Measurements from ENCODE around the gene MINK1.
"Not testable (repeated sequence)": the region's sequence is repeated elsewhere in the genome, so short reads cannot be mapped to it uniquely, and the experiment has no call there.

MINK1 gene

GRCh38 chr17:4903051-4903818, 70.1 kb downstream of the MINK1 start, which contains the start of gene CHRNE:
Gene CHRNE (minus strand): TSS chr17:4903098. CDS start chr17:4903063, 35 bp downstream.
- H3K4me1 ChIP-seq (ENCODE audit: insufficient read depth, poor library complexity, severe bottlenecking): peaks cover 4% of the 10 kb centered on the region
- peak within 1 kb of the TSS; percentile 9 for H3K27ac ChIP-seq (ENCODE audit: poor library complexity, severe bottlenecking)
- no peak within 1 kb of the TSS for H3K4me3 ChIP-seq (ENCODE audit: severe bottlenecking)
- H3K9me3 ChIP-seq (ENCODE audit: severe bottlenecking): no peaks in the 10 kb centered on the region
- H3K27me3 ChIP-seq (ENCODE audit: insufficient read depth, poor library complexity, severe bottlenecking): no peaks in the 10 kb centered on the region
- TF ChIP-seq, protein P1, sequence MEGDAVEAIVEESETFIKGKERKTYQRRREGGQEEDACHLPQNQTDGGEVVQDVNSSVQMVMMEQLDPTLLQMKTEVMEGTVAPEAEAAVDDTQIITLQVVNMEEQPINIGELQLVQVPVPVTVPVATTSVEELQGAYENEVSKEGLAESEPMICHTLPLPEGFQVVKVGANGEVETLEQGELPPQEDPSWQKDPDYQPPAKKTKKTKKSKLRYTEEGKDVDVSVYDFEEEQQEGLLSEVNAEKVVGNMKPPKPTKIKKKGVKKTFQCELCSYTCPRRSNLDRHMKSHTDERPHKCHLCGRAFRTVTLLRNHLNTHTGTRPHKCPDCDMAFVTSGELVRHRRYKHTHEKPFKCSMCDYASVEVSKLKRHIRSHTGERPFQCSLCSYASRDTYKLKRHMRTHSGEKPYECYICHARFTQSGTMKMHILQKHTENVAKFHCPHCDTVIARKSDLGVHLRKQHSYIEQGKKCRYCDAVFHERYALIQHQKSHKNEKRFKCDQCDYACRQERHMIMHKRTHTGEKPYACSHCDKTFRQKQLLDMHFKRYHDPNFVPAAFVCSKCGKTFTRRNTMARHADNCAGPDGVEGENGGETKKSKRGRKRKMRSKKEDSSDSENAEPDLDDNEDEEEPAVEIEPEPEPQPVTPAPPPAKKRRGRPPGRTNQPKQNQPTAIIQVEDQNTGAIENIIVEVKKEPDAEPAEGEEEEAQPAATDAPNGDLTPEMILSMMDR (IDR thresholded peaks at IDR 0.05; ENCODE audit: poor library complexity, severe bottlenecking): peak; percentile 92
- H3K36me3 ChIP-seq (ENCODE audit: low read depth): 0 out of 2 replicates have a peak, but pooled peaks cover 2% of the 10 kb centered on the region
- DNase-seq (ENCODE audit: low spot score) (peak; percentile 84), ATAC-seq (ENCODE audit: low read depth) (peak; percentile 55)

DNA sequence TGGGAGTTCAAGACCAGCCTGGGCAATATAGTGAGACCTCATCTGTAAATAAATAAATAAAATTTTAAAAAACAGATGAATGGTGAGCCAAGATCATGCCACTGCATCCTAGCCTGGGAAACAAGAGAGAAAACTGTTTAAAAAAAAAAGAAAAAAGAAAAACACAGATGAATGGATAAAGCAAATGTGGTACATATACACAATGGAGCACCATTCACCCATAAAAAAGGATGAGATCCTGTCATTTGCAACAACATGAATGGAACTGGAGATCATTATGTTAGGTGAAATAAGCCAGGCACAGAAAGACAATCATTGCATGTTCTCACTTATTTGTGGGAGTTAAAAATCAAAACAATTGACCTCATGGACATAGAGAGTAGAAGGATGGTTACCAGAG, 73.5 kb downstream of the MINK1 start:
- H3K9me3 ChIP-seq (ENCODE audit: severe bottlenecking); H3K27me3 ChIP-seq (ENCODE audit: insufficient read depth, poor library complexity, severe bottlenecking); ATAC-seq (ENCODE audit: low read depth); DNase-seq (ENCODE audit: low spot score); H3K36me3 ChIP-seq (ENCODE audit: low read depth); H3K4me3 ChIP-seq (ENCODE audit: severe bottlenecking); H3K27ac ChIP-seq (ENCODE audit: poor library complexity, severe bottlenecking): not testable (repeated sequence)
- peaks cover 20% of the 10 kb centered on the region for H3K4me1 ChIP-seq (ENCODE audit: insufficient read depth, poor library complexity, severe bottlenecking)

- Histone ChIP-seq H3K27me3 (ENCODE audit: insufficient read depth, poor library complexity, severe bottlenecking) (no peaks in the 10 kb centered on the region), H3K27ac (ENCODE audit: poor library complexity, severe bottlenecking) (peak overlapping the region; percentile 78), H3K4me1 (ENCODE audit: insufficient read depth, poor library complexity, severe bottlenecking) (peaks cover 17% of the 10 kb centered on the region), H3K4me3 (ENCODE audit: severe bottlenecking) (no peak overlapping the region), H3K9me3 (ENCODE audit: severe bottlenecking) (no peaks in the 10 kb centered on the region), H3K36me3 (ENCODE audit: low read depth) (no peaks in the 10 kb centered on the region)
- ATAC-seq (ENCODE audit: low read depth): peak; percentile 61
- DNase-seq (ENCODE audit: low spot score): peak; percentile 70
- TF ChIP-seq, protein P1 (IDR thresholded peaks at IDR 0.05; ENCODE audit: poor library complexity, severe bottlenecking): no peak
Observed at GRCh38 chr17:4908301-4908700, 75.2 kb downstream of the MINK1 start.

DNA sequence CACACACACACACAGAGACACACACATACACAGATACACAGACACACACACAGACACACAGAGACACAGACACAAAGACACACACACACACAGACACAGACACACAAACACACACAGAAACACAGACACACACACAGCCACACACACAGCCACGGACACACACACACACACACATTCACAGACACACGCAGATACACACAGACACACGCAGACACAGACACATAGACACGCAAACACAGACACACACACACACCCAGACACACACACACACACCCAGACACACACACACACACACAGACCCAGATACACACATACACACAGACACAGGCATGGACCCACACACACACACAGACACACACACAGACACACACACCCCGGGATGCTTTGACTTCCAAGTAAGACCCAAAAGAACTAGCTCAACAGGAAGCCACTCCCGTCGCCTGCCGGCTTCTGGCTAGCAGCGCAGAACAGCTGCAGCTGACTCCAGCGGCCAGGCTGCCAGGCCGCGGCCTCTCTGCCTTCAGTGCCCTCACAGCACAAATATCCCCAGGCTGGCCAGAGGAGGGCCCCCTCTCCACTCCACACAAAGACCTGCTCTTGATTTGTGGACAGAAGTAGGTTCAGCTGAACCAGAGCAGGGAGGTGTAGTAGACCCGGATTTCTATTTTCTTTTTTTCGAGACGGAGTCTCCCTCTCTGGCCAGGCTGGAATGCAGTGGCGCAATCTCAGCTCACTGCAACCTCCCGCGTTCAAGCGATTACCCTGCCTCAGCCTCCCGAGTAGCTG, 75.8 kb downstream of the MINK1 start:
- H3K9me3 ChIP-seq (ENCODE audit: severe bottlenecking): no peaks in the 10 kb centered on the region
- DNase-seq (ENCODE audit: low spot score): peak; percentile 78
- peaks cover 16% of the 10 kb centered on the region for H3K4me1 ChIP-seq (ENCODE audit: insufficient read depth, poor library complexity, severe bottlenecking)
- peak; percentile 84 for ATAC-seq (ENCODE audit: low read depth)
- no peak overlapping the region for H3K4me3 ChIP-seq (ENCODE audit: severe bottlenecking)
- H3K36me3 ChIP-seq (ENCODE audit: low read depth): no peaks in the 10 kb centered on the region
- H3K27ac ChIP-seq (ENCODE audit: poor library complexity, severe bottlenecking): peak overlapping the region; percentile 78
- H3K27me3 ChIP-seq (ENCODE audit: insufficient read depth, poor library complexity, severe bottlenecking): no peaks in the 10 kb centered on the region
- TF ChIP-seq, protein P1 (IDR thresholded peaks at IDR 0.05; ENCODE audit: poor library complexity, severe bottlenecking): peak; percentile 87

DNA sequence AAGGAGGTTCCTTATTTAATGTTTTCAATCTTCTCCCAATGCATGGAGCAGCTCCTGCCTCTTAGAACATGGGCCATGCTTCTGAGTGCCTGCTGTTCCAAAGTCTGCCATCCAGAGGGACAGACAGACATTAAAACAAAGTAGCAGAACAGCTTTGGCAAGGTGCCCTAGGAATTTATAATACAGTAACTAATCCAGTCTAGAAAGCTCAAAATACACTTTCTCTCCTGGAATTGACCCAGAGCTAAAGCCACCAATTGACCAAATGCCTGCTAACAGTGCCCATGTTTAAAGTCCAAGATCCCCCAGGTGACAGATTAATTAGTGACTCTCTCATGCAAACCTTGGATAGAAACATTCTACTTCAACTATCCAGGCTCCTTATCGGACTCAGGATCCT, 80.9 kb downstream of the MINK1 start:
- H3K27ac ChIP-seq (ENCODE audit: poor library complexity, severe bottlenecking): no peak overlapping the region
- H3K4me1 ChIP-seq (ENCODE audit: insufficient read depth, poor library complexity, severe bottlenecking): peaks cover 9% of the 10 kb centered on the region
- no peaks in the 10 kb centered on the region for H3K9me3 ChIP-seq (ENCODE audit: severe bottlenecking)
- no peak for ATAC-seq (ENCODE audit: low read depth)
- H3K27me3 ChIP-seq (ENCODE audit: insufficient read depth, poor library complexity, severe bottlenecking): no peaks in the 10 kb centered on the region
- H3K36me3 ChIP-seq (ENCODE audit: low read depth): no peaks in the 10 kb centered on the region
- H3K4me3 ChIP-seq (ENCODE audit: severe bottlenecking): no peak overlapping the region
- no peak for DNase-seq (ENCODE audit: low spot score)
- TF ChIP-seq, protein P1 (IDR thresholded peaks at IDR 0.05; ENCODE audit: poor library complexity, severe bottlenecking): no peak

- not testable (repeated sequence) for ATAC-seq (ENCODE audit: low read depth); H3K9me3 ChIP-seq (ENCODE audit: severe bottlenecking); H3K36me3 ChIP-seq (ENCODE audit: low read depth); DNase-seq (ENCODE audit: low spot score); H3K4me1 ChIP-seq (ENCODE audit: insufficient read depth, poor library complexity, severe bottlenecking); H3K27me3 ChIP-seq (ENCODE audit: insufficient read depth, poor library complexity, severe bottlenecking); H3K27ac ChIP-seq (ENCODE audit: poor library complexity, severe bottlenecking); H3K4me3 ChIP-seq (ENCODE audit: severe bottlenecking)
Observed at GRCh38 chr17:4914551-4914950, 81.4 kb downstream of the MINK1 start.
